ENCODE results near the gene DIPK1C. TPM values are rescaled to one million over a fixed set of nuclear protein-coding genes. Genes with fewer than 3 reads are reported as not detected.

Gene DIPK1C
- total and polyA plus RNA-seq, 8 donors = 0.12 to 0.25 (median 0.16) TPM; not detected in 5

DNA sequence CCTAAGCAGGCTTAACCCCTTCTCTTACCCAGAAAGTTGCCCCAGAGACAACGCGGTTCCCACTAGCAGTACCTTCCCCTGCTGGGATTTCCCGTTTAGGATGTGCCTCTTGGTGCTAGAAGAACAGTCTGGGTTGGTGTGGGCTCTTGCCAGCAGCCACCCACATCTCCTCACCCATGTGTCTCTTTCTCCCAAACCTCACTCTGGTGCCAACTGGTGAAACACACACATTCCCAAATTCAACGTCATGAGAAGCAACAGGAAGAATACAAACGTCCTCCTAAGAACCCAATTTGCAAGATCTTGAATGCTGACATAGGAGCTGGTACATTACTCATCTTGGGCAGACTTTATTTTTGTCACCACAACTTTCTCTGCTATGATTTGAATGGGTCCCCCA lies 36.2 kb downstream of the DIPK1C start:
- FAIRE-seq (no peak), DNase-seq (no peak), ATAC-seq (no peak)
- TF ChIP-seq, protein P1, sequence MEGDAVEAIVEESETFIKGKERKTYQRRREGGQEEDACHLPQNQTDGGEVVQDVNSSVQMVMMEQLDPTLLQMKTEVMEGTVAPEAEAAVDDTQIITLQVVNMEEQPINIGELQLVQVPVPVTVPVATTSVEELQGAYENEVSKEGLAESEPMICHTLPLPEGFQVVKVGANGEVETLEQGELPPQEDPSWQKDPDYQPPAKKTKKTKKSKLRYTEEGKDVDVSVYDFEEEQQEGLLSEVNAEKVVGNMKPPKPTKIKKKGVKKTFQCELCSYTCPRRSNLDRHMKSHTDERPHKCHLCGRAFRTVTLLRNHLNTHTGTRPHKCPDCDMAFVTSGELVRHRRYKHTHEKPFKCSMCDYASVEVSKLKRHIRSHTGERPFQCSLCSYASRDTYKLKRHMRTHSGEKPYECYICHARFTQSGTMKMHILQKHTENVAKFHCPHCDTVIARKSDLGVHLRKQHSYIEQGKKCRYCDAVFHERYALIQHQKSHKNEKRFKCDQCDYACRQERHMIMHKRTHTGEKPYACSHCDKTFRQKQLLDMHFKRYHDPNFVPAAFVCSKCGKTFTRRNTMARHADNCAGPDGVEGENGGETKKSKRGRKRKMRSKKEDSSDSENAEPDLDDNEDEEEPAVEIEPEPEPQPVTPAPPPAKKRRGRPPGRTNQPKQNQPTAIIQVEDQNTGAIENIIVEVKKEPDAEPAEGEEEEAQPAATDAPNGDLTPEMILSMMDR (IDR thresholded peaks at IDR 0.05) = no peak
- H3K27me3 ChIP-seq = no peaks in the 10 kb centered on the region
- H3K4me1 ChIP-seq = no peaks in the 10 kb centered on the region
- no peaks in the 10 kb centered on the region for H3K9me3 ChIP-seq
- no peak overlapping the region for H3K27ac ChIP-seq
- H3K4me3 ChIP-seq = no peak overlapping the region
- WGBS, 2 donors = 80 to 92% methylated on average over 5 of the region's 5 CpGs
- no peaks in the 10 kb centered on the region for H3K36me3 ChIP-seq
- intact Hi-C loops (cut with DNase I) = no loop called here

DNA sequence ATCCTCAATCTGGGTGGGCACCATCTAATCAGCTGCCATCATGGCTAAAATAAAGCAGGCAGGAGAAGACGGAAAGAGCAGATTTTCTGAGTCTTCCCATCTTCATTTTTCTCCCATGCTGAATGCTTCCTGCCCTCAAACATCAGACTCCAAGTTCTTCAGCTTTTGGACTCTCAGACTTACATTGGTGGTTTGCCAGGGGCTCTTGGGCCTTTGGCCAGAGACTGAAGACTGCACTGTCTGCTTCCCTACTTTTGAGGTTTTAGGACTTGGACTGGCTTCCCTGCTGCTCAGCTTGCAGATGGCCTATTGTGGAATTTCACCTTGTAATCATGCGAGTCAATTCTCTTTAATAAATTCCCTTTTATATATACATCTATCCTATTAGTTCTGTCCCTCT lies 36.6 kb downstream of the DIPK1C start:
- TF ChIP-seq, protein P1 (IDR thresholded peaks at IDR 0.05) = no peak
- H3K4me1 ChIP-seq = no peaks in the 10 kb centered on the region
- DNase-seq (no peak), FAIRE-seq (no peak), ATAC-seq (no peak)
- intact Hi-C loops (cut with DNase I) = no loop called here
- no peak overlapping the region for H3K27ac ChIP-seq
- H3K36me3 ChIP-seq = no peaks in the 10 kb centered on the region
- H3K27me3 ChIP-seq = no peaks in the 10 kb centered on the region
- H3K4me3 ChIP-seq = no peak overlapping the region
- WGBS, 2 donors = 75 to 85% methylated on average over 2 of the region's 2 CpGs
- H3K9me3 ChIP-seq = no peaks in the 10 kb centered on the region

DNA sequence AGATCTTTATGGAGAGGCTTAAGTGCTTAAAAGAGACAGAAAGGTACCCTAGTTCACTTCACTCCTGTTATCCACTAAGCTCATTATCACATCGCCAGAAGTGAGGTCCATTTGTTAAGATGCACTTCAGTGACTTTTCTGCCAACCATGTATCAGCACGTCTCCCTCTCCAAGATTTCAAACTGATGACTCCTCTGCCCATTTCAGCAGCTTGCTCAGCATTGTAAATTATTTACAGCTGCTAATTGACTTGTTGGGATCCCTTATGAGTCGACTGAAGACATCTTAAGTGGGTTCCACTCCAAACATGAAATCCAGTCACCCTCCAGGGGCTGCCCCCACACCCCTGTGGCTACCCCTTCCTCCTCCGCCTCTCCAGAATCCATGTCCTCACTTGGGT lies 37.3 kb downstream of the DIPK1C start:
- ATAC-seq = no peak
- no peaks in the 10 kb centered on the region for H3K9me3 ChIP-seq
- intact Hi-C loops (cut with DNase I) = no loop called here
- no peaks in the 10 kb centered on the region for H3K36me3 ChIP-seq
- H3K4me1 ChIP-seq = no peaks in the 10 kb centered on the region
- no peak for DNase-seq
- no peaks in the 10 kb centered on the region for H3K27me3 ChIP-seq
- FAIRE-seq = no peak
- H3K27ac ChIP-seq = no peak overlapping the region
- TF ChIP-seq, protein P1 (IDR thresholded peaks at IDR 0.05) = no peak
- 79 to 87% methylated on average over 4 of the region's 4 CpGs for WGBS, 2 donors
- H3K4me3 ChIP-seq = no peak overlapping the region

DNA sequence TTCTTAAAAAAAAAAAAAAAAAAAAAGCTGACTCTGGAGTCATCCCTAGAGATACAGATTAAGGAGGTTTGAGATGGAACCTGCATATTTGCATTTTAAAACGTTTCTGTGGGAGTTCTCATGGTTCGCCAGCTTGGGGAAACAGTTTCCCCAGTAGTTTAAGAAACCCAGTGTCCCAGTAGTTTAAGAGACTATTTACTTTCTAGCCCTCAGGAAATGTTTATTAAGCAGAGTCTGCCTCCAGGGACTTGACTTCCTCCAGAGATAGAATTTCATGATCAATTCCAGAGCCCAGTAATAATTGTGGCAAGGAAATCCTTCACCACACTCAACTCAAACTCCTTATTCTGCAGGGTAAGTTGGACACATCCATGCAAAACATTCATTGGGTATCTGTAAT lies 39.1 kb downstream of the DIPK1C start:
- TF ChIP-seq, protein P1 (IDR thresholded peaks at IDR 0.05) = no peak
- Histone ChIP-seq H3K36me3 (no peaks in the 10 kb centered on the region), H3K9me3 (no peaks in the 10 kb centered on the region), H3K4me3 (no peak overlapping the region), H3K27ac (no peak overlapping the region), H3K4me1 (no peaks in the 10 kb centered on the region), H3K27me3 (no peaks in the 10 kb centered on the region)
- 27 to 58% methylated on average over 2 of the region's 2 CpGs for WGBS, 2 donors
- DNase-seq = no peak
- FAIRE-seq = no peak
- intact Hi-C loops (cut with DNase I) = no loop called here
- ATAC-seq = no peak

DNA sequence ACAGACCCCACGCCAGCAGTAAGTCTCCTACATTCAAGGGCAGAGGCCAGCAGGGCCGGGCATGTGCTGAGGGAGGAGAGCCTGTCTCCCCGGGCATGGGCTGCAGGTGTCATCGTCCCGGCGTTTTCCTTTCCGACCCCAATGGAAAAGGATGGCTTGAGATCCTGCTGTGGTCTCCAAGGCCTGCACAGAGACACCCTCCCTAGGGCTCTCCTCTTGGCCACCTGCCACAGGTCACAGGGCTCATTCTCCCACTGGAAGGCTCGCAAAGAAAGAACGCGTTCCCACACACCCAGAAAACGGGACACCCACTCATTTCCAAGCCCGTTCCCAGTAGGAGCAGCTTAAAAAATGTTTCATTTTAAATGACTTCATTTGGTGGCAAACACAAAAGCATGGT lies 41.0 kb downstream of the DIPK1C start:
- Histone ChIP-seq H3K9me3 (no peaks in the 10 kb centered on the region), H3K4me1 (no peaks in the 10 kb centered on the region), H3K27me3 (peaks cover 0 to 3% (median 0%) of the 10 kb centered on the region in 4 donors), H3K27ac (no peak overlapping the region), H3K36me3 (no peaks in the 10 kb centered on the region), H3K4me3 (no peak overlapping the region)
- FAIRE-seq (no peak), DNase-seq (no peak), ATAC-seq (no peak)
- intact Hi-C loops (cut with DNase I) = no loop called here
- TF ChIP-seq, protein P1 (IDR thresholded peaks at IDR 0.05) = no peak
- 72 to 82% methylated on average over 12 of the region's 12 CpGs for WGBS, 2 donors

All from pancreas (tissue), 10 donors.